ENCODE data around the gene PCK2.
"Not testable (repeated sequence)": the region's sequence is repeated elsewhere in the genome, so short reads cannot be mapped to it uniquely, and the experiment has no call there.

PCK2 gene

DNA sequence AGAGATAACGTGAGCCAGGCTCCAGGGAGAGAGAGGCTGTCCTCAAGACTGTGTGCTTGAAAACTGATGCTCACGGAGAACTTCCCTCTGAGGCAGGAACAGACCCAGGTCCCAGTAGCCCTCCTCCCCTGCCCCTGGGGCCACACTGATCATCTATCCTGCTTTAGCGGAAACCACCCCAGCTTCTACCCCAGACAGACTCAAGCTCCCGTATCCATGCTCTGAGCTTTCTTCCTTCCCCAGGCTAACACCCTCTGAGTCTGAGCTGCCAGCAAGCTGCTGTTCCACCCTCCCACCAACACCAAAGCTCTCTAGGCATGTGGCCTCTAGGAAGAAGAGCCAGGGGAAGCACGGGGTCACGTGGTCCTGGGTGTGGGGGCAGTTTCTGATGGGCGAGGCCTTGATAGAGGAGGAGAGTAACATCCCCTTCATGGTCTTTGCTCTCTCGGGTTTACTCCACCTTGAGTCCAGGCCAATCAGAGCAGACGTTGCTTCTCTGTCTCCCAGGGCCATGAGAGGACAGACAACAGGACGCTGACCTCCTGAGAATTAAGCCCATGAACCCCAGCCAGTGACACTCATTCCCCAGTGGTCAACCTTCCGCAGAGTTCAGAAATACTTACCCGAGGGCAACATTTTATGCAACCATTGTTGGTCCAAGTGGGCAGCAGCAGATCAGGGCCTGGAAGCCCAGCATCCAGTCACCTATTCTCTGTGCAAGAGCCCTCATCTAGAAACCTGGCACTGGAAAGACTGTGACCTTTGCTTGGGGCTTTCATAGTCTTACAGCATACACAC is 1.4 kb downstream of the PCK2 start:
- peak; percentile 75 for DNase-seq (ENCODE audit: low read depth)

DNA sequence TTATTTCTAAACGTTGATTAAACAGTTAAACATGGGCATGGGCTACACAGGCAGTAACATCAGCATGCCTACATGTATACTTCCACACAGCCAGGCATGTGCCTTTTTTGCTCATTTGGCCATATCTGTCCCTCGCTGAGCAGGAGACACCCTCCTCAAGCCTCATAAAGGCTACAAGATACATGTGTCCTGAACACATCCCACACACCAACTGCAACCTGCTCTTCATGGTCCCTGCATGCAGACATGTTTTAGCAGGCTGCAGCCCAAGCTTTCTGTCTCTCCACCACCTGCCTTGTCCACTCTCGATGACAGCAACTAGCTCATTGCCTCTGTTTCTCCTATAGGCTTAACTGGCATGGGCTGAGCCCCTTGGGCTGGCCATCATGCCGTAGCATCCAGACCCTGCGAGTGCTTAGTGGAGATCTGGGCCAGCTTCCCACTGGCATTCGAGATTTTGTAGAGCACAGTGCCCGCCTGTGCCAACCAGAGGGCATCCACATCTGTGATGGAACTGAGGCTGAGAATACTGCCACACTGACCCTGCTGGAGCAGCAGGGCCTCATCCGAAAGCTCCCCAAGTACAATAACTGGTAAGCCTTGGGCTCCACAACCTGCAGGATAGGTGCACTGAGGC is 2.6 kb downstream of the PCK2 start:
- no peak for DNase-seq (ENCODE audit: low read depth)

GRCh38 chr14:24098229-24098926 is 4.3 kb downstream of the PCK2 start:
- no peak for DNase-seq (ENCODE audit: low read depth)

- DNase-seq (ENCODE audit: low read depth): no peak
These were observed 5.1 kb downstream of the PCK2 start for GRCh38 chr14:24098927-24099813.

DNA sequence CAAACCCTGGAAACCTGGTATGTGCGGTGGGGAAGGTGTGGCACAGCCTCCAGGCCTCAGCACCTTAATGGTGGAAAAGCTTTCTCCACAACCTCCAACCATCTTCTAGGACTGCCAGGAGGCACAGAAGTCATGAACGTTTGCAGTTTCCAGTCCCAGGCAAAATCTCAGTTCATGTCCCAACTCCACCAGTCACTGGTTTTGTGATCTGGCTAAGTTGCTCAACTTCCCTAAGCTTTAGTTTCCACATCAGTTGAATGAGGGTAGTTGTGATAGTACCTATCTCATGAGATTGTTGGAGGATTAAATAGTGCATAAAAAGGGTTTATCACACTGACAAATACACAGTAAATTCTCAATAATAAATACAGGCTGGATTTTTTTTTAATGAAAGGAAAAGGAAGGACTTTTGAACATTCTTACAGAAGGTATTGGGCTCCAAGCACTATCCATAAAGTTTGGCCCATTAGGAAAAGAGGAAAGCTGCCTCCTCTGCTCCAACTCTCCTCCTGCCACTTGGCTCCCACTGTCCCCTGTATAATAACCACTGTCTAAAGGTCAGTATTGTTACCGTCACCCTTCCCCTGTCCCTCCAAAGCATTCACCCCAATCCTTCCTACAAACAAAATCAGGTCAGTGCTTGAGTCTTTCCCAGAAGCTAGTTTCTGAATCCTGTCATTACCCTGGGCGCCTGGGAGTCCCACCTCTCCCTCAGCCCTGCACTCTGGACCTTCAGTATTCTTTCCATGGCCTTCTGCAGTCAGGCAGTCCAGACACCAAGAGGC is 6.3 kb downstream of the PCK2 start:
- no peak for DNase-seq (ENCODE audit: low read depth)

GRCh38 chr14:24100982-24101494 is 6.9 kb downstream of the PCK2 start:
- no peak for DNase-seq (ENCODE audit: low read depth)

GRCh38 chr14:24102357-24103048 is 8.4 kb downstream of the PCK2 start:
- DNase-seq (ENCODE audit: low read depth): no peak

GRCh38 chr14:24103451-24103850 is 9.3 kb downstream of the PCK2 start:
- DNase-seq (ENCODE audit: low read depth): no peak

DNA sequence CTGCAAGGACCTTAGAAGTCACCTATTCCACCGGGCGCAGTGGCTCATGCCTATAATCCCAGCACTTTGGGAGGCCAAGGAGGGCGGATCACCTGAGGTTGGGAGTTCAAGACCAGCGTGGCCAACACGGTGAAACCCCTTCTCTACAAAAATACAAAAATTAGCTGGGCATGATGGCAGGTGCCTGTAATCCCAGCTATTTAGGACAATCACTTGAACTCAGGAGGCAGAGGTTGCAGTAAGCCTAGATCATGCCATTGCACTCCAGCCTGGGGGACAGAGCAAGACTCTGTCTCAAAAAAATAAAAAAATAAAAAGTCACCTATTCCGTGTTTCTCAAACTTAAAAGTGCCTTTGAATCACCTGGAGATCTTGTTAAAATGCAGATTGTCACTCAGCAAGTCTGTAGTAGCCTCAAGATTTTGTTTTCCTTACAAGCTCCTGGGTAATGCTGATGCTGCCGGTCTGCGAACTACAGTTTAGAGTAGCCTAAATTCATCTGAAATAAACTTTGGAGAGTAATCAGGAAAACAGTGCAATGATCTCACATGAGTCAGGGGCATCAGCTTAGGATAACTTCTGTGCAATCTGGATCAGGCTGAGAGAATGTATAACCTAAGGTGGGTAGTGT is 11.6 kb downstream of the PCK2 start:
- not testable (repeated sequence) for DNase-seq (ENCODE audit: low read depth)

GRCh38 chr14:24106672-24107271 is 12.7 kb downstream of the PCK2 start:
- DNase-seq (ENCODE audit: low read depth): no peak

- DNase-seq (ENCODE audit: low read depth): no peak
These were observed 14.3 kb downstream of the PCK2 start for GRCh38 chr14:24108336-24108874.

GRCh38 chr14:24110060-24110459 is 15.9 kb downstream of the PCK2 start:
- no peak for DNase-seq (ENCODE audit: low read depth)

- no peak for DNase-seq (ENCODE audit: low read depth)
These were observed 16.4 kb downstream of the PCK2 start for GRCh38 chr14:24110523-24110922.

DNA sequence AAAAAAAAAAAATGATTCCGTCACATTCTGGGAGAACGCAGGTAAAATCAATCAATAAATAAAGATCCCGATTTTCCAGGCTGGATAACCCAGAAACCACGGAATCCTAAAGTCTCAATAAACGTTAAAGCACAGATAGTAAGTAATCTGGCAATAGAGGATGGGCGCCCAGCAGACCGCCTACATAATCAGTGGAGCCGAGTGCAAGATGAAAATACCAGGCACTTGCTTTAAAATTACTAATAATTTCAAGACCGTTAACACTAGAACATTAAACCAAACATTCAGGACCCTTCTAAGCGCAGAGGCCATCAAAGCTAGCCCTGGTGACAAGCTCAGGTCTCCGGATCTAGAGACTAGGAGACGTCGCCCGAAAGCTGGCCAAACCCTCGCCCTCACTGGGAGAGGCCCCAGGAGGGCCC is 19.3 kb downstream of the PCK2 start:
- DNase-seq (ENCODE audit: low read depth): no peak

GRCh38 chr14:24113801-24114531 is 19.9 kb downstream of the PCK2 start:
- peak; percentile 47 for DNase-seq (ENCODE audit: low read depth)

DNA sequence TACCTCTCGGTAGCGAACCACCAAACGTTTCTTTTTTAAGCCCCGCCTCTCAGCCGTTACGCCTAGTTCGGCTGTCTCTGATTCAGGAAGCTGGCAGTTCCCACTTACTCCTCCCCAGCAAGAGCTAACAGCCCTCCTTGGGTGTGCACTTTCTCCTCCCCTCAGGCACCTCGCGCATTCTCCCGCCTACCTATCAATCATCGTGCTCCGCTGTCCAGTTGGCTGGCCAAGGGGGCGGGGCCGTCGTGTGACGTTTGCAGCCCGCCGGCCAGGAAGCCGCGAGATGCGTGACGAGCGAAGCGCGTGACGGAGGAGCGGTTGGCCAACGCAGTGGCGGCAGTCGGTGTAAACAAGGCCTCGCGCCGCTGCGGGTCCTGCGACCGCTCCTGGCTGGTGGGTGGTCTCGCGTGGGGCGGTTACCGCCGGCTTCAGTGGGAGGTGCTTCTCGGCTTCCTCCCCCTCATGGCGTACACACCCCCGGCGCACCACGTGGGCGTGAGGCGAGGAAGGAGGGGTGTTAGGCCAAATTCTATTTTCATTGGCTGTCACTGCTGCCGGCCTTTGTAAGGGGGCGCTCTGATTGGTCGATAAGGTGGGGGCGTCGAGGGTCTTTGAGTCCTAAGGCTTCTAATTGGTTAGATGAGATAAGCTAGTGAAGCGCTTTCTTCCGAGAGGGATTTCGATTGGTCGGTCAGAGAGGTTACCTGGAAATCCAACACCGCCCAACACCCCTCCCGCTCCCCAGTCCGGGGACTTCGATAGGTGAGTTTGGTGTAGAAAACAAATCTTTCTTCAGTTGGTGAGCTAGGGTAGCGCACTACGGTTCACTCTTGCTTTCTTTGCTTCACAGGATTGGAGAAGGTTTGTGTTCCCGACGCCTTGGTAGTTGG is 20.7 kb downstream of the PCK2 start, which contains the start of the genes DCAF11 and NRL:
Gene DCAF11 (plus strand): TSS at position 246 of the 890 bp plus-strand sequence. CDS start 818 bp downstream, outside the sequence.
Gene NRL (minus strand): TSS at position 418 of the 890 bp plus-strand sequence. CDS start 32,101 bp downstream, outside the sequence.
- peak; percentile 95 for DNase-seq (ENCODE audit: low read depth)
